GM21423 (cell line): ENCODE results near the gene PIGP.
"Not testable (repeated sequence)": the region's sequence is repeated elsewhere in the genome, so short reads cannot be mapped to it uniquely, and the experiment has no call there.

Experiments used
- ATAC-seq: cut with Tn5 transposase; IDR thresholded peaks from one replicate; pipeline ENCODE4 v1.9.1; 2021; ENCODE audit warnings: mild to moderate bottlenecking, moderate library complexity; ENCODE audit not compliant: unreplicated experiment

PIGP gene

GRCh38 chr21:37045149-37045548, 27.7 kb downstream of the PIGP start:
- no peak for ATAC-seq

- ATAC-seq, result no peak
These were observed 28.2 kb downstream of the PIGP start for GRCh38 chr21:37044643-37045042.

GRCh38 chr21:37043818-37044217, 29.1 kb downstream of the PIGP start:
- ATAC-seq, result no peak

DNA sequence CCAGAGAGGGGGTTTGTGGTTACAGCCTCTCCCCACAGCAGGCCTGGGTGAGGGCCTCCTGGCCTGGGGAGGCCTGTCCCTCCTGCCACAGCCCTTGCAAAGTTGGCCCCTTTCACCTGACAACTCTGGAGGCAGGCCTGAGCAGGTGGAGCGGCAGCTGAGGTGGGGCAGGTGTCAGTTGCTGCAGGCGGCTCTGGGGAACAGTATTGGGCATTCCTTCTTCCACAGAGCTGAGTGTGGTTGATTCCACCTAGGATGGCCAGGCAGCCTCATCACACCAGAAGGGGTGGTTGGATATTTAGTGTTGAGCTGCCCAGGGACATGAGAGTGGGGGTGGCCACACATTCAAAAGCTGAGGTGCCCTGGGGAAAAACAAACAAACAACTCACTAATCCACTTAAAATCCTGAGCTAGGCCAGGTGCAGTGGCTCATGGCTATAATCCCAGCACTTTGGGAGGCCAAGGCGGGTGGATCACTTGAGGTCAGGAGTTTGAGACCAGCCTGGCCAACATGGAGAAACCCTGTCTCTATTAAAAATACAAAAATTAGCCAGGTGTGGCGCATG, 31.1 kb downstream of the PIGP start:
- no peak for ATAC-seq

DNA sequence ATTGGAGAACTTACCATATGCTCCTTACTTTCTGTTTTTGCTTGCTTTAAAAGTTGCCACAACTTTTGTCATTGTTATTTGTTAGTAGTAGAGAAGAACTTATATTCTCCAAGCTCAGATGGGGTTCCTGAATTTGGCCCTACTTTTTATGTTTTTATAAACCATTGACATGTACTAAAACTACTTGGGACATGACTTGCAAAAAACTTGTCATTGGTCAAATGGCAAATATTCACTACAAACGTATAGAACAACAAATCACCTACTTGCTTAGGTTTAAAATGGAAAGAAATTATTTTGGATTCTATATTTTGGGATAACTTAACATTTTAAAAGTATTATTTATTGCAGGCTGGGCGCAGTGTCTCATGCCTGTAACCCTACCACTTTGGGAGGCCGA, 32.7 kb downstream of the PIGP start:
- no peak for ATAC-seq

DNA sequence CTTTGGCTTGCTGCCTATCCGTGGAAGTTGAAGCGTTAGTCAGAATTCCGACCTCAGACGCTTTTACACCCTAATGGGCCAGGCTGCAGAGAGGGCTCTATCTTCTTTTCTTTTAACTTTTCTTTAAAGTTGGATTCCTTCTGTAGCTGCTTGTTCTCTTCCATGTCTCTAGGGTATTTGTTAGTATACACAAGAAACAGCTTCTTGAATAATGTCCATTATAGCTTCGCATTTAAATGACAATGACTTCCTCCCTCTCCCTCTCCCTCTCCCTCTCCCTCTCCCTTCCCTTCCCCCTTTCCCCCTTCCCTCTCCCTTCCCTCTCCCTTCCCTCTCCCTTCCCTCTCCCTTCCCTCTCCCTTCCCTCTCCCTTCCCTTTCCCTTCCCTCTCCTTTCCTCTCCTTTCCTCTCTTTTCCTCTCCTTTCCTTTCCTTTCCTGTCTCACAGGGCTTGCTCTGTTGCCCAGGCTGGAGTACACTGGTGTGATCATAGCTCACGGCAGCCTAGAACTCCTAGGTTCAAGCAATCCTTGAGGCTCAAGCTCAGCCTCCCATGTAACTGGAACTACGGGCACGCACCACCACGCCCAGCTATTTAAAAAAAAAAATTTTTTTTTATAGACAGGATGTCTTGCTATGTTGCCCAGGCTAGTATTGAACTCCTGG, 33.3 kb downstream of the PIGP start:
- no peak for ATAC-seq

- ATAC-seq, result no peak
These were observed 36.7 kb downstream of the PIGP start for GRCh38 chr21:37036177-37036576.

- ATAC-seq, result not testable (repeated sequence)
These were observed 38.5 kb downstream of the PIGP start for GRCh38 chr21:37034394-37034793.

DNA sequence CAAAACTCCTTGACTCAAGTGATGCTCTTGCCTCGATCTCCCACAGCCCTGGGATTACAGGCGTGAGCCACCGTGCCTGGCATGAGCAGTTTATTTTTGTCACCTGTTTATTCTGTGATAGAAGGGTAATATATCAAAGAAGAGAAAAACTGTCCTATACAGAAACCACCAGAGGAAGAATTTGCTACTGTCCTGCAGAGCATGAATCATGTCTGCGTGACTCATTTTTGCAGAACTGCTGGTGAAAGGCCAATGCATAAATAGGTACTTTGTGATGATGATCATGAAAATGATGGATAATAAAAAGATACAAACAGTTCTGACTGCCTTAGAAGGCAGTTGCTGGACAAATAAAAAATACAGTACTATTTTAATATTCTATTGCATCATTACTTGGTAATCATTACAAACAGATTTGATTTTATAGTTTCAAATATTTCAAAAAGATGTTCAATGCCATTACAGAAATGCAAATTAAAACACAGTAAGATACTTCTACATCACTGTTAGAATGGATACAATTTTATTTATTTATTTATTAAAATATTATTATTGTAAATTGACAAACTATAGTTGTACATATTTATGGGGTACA, 39.9 kb downstream of the PIGP start:
- ATAC-seq, result no peak

DNA sequence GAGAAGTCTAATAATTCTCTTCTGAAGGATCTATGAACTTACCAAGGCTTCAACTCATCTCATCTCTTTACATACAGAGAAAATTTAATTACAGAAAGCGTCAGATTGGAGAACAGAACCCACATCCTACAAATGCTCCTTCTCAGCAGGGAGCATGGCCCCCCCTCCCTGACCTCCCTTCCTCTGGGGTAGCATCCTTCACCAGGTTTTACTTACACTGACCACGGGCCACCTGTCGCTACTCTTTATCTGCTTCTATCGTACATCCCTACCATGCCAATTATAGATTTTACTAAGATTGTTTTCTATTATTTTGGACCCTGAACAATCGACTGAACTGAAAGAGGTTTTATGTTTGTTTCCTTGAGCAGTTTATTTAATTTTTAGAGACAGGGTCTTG, 40.6 kb downstream of the PIGP start:
- ATAC-seq, result no peak

DNA sequence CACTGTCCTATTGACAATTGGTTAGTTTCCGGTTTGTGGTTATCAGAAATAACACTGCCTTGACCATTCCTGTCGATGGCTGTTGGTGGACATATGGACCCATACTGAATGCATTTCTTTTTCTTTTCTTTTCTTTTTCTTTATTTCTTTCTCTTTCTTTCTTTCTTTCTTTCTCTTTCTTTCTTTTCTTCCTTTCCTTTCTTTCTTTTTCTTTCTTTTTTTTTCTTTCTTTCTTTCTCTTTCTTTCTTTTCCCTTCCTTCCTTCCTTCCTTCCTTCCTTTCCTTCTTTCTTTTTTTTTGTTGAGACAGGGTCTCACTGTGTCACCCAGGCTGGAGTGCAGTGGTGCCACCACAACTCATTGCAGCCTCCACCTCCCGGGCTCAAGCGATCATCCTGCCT, 42.0 kb downstream of the PIGP start:
- no peak for ATAC-seq

GRCh38 chr21:37028570-37028969, 44.3 kb downstream of the PIGP start:
- no peak for ATAC-seq

DNA sequence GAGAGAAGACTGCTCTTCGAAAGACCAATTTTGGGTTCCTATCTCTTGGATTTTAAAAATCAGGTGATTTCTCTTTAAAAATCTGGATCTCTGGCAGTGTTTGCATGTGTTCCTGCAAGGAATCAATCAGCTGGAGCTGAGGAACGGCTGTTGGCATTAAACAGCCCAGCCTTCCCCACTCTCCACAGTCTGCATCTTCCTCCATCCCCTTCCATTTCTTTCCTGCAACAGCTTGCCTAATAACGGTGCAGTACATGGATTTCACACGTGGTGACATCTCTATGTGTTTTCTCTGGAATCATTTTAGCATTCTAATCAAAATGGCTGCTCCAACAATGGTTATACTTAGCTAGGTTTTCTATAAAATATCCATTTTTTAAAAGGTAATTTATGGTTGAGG, 46.4 kb downstream of the PIGP start:
- ATAC-seq, result no peak

DNA sequence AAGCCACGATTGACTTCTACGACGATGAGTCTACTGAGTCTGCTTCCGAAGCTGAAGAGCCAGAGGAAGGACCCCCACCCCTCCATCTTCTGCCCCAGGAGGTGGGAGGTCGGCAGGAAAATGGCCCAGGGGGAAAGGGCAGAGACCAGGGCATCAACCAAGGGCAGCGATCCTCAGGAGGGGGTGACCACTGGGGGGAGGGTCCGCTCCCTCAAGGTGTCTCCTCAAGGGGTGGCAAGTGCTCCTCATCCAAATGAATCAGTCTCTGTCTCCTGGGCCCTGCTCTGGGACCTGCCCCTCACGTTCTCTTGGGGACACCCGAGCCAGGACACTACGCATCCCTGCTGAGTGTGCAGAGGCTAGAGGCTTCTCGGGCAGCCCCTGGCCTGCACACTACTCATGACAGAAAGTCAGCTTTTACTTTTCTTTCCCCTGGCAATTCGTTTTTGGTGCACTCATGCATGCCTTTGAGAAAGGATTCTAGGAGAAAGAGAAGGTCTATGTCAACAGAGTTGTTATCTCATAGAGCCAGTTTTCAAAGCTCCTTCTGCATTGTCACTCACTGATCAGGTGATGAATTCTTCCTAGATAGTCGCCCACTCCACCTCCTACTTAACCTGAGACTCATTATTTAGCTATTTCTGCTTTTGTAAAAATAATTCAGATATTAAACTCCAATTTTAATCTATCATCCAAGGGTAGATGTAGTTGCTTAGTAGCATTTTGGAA, 54.8 kb downstream of the PIGP start:
- ATAC-seq, result no peak
